Measurements from ENCODE around the gene SHISA5.

Gene SHISA5

DNA sequence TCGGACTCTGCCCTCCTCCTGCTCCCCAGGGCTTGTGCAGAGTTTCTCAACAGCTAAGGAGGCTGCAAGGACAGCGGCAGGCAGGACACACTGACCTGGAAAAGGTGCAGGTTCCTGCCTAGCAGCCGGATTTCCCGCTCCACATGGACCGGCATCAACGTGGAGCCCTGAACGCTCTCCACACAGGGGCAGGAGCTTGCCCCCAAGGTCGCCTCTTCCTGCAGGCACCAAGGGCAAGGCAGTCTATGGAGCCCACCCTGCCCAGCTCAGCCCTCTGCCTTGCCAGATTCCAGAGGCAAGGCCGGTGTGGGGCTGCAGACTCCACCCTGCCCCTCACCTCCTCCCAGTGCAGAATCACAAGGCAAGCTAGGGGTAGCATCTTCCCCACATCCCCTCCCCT is 84.8 kb downstream of the SHISA5 start:
- H3K4me3 ChIP-seq (ENCODE audit: low read depth, low read length), result no peak overlapping the region

DNA sequence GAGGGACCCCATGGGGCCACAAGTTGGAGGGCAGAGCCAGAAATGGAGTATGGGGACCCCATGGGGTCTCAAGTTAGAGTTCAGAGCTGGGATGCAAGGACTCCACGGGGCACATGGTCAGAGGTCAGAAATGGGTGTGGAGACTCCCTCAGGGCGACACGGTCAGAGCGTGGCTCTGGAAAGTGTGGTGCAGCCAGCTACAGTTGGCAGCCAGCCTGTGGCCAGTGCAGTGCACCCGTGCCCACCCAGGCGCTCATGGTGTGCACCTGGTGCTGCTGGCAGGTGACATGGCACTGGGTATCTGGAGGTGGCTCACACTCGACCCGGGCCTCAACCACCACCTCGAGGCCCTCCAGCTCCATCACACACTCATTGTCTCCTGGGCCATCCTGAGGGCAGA is 85.3 kb downstream of the SHISA5 start:
- H3K4me3 ChIP-seq (ENCODE audit: low read depth, low read length), result no peak overlapping the region

DNA sequence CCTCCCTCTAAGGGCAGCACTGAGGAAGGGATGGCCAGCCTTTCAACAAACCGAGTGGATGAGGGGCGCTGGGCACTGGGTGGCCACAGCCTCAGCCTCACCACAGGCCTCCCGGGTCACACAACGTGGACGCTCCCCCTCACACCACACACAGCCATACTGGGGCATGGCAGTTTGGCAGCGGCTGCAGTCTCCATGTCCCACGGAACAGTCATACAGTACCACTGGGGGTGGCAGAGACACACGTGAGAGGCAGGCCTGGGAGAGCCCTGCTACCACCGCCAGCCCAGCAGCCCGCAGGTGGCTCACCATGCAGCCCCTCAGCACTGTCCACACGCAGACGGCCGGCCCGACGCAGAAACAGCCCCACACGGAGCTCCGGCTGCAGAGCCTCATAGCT is 85.8 kb downstream of the SHISA5 start:
- no peak overlapping the region for H3K4me3 ChIP-seq (ENCODE audit: low read depth, low read length)
